ENCODE data around the gene RBL2. TPM values are rescaled to one million over a fixed set of nuclear protein-coding genes. Genes with fewer than 3 reads are reported as not detected.

Gene RBL2
- total and polyA plus RNA-seq, 4 experiments from 2014 or later, result 254 to 364 (median 332) TPM

GRCh38 chr16:53465606-53466280, 31.5 kb downstream of the RBL2 start:
- H3K4me1 ChIP-seq (ENCODE audit: insufficient read depth, low read length), result peaks cover 57% of the 10 kb centered on the region
- ChIA-PET CTCF (ENCODE audit: partially characterized antibody) (no interaction called here), POLR2A (ENCODE audit: partially characterized antibody) (interaction anchor here (1.0 to 3.8 kb wide), 7 partner anchors 9 to 38 kb away, joined by 3 to 23 read pairs (median 4); partner anchors contain the start of genes AKTIP and RBL2)
- Mint-ChIP-seq H3K9me3 (no peaks in the 10 kb centered on the region), H3K27ac (peak overlapping the region in 6 of 7 donors; percentile 75 to 82 (median 80)), H3K36me3 (peaks cover 66 to 67% of the 10 kb centered on the region in 2 donors), H3K27me3 (no peaks in the 10 kb centered on the region), H3K4me1 (peaks cover 27 to 62% (median 36%) of the 10 kb centered on the region in 4 donors), H3K4me3 (peak overlapping the region in 6 of 8 donors; percentile 8 to 74 (median 30))
- intact Hi-C loops (cut with micrococcal nuclease), result no loop called here
- peaks cover 64% of the 10 kb centered on the region for H3K36me3 ChIP-seq (ENCODE audit: insufficient read depth, low read length)
- DNase-seq, result no peak
- H3K4me3 ChIP-seq (ENCODE audit: low read length in 2 of 2), result no peak overlapping the region
- H3K27me3 ChIP-seq (ENCODE audit: insufficient read depth, low read length), result no peaks in the 10 kb centered on the region
- no peak overlapping the region for H3K27ac ChIP-seq (ENCODE audit: low read depth, low read length)
- no peaks in the 10 kb centered on the region for H3K9me3 ChIP-seq (ENCODE audit: control insufficient read depth in 1 of 2, low read length in 2 of 2)

GRCh38 chr16:53476867-53477266, 42.6 kb downstream of the RBL2 start:
- H3K36me3 Mint-ChIP-seq, result peaks cover 84 to 89% of the 10 kb centered on the region in 2 donors
- peak in 1 of 5 donors; percentile 9 for DNase-seq
- Histone ChIP-seq H3K27ac (ENCODE audit: low read depth, low read length) (no peak overlapping the region), H3K4me1 (ENCODE audit: insufficient read depth, low read length) (peaks cover 31% of the 10 kb centered on the region), H3K4me3 (ENCODE audit: low read length in 2 of 2) (no peak overlapping the region), H3K27me3 (ENCODE audit: insufficient read depth, low read length) (no peaks in the 10 kb centered on the region), H3K36me3 (ENCODE audit: insufficient read depth, low read length) (peaks cover 47% of the 10 kb centered on the region), H3K9me3 (ENCODE audit: control insufficient read depth in 1 of 2, low read length in 2 of 2) (no peaks in the 10 kb centered on the region)
- no peaks in the 10 kb centered on the region for H3K27me3 Mint-ChIP-seq
- intact Hi-C loops (cut with micrococcal nuclease), result no loop called here
- ChIA-PET POLR2A (ENCODE audit: partially characterized antibody) (interaction anchor here (1.5 to 2.1 kb wide), 5 partner anchors 10 to 42 kb away, joined by 3 to 10 read pairs (median 5); partner anchors contain the start of genes AKTIP and RBL2), CTCF (ENCODE audit: partially characterized antibody) (no interaction called here)
- peak overlapping the region in 6 of 8 donors; percentile 1 to 70 (median 38) for H3K4me3 Mint-ChIP-seq
- peak overlapping the region in 6 of 7 donors; percentile 1 to 83 (median 54) for H3K27ac Mint-ChIP-seq
- peaks cover 30 to 66% (median 48%) of the 10 kb centered on the region in 4 donors for H3K4me1 Mint-ChIP-seq
- H3K9me3 Mint-ChIP-seq, result peaks cover 0 to 3% (median 0%) of the 10 kb centered on the region in 8 donors

- Mint-ChIP-seq H3K4me3 (no peak overlapping the region), H3K9me3 (peaks cover 0 to 12% (median 2%) of the 10 kb centered on the region in 8 donors), H3K27me3 (no peaks in the 10 kb centered on the region), H3K27ac (peak overlapping the region in 4 of 7 donors; percentile 53 to 83 (median 67)), H3K4me1 (peaks cover 28 to 55% (median 40%) of the 10 kb centered on the region in 4 donors), H3K36me3 (peaks cover 81 to 89% of the 10 kb centered on the region in 2 donors)
- DNase-seq, result no peak
- Histone ChIP-seq H3K4me1 (ENCODE audit: insufficient read depth, low read length) (peaks cover 31% of the 10 kb centered on the region), H3K36me3 (ENCODE audit: insufficient read depth, low read length) (peaks cover 64% of the 10 kb centered on the region), H3K4me3 (ENCODE audit: low read length in 2 of 2) (no peak overlapping the region), H3K27ac (ENCODE audit: low read depth, low read length) (no peak overlapping the region), H3K27me3 (ENCODE audit: insufficient read depth, low read length) (no peaks in the 10 kb centered on the region), H3K9me3 (ENCODE audit: control insufficient read depth in 1 of 2, low read length in 2 of 2) (no peaks in the 10 kb centered on the region)
- intact Hi-C loops (cut with micrococcal nuclease), result no loop called here
- POLR2A ChIA-PET (ENCODE audit: partially characterized antibody), result interaction anchor here (0.8 to 3.1 kb wide), 4 partner anchors 21 to 43 kb away, joined by 3 to 19 read pairs (median 9); partner anchors contain the start of genes AKTIP and RBL2
- CTCF ChIA-PET (ENCODE audit: partially characterized antibody), result no interaction called here
Measured at GRCh38 chr16:53478965-53479364, 44.7 kb downstream of the RBL2 start.

GRCh38 chr16:53480394-53480793, 46.1 kb downstream of the RBL2 start:
- Histone ChIP-seq H3K27ac (ENCODE audit: low read depth, low read length) (no peak overlapping the region), H3K4me1 (ENCODE audit: insufficient read depth, low read length) (peaks cover 24% of the 10 kb centered on the region), H3K4me3 (ENCODE audit: low read length in 2 of 2) (no peak overlapping the region), H3K36me3 (ENCODE audit: insufficient read depth, low read length) (peaks cover 75% of the 10 kb centered on the region), H3K9me3 (ENCODE audit: control insufficient read depth in 1 of 2, low read length in 2 of 2) (peaks cover 0 to 1% of the 10 kb centered on the region in 2 donors), H3K27me3 (ENCODE audit: insufficient read depth, low read length) (no peaks in the 10 kb centered on the region)
- ChIA-PET POLR2A (ENCODE audit: partially characterized antibody) (interaction anchor here (1.0 to 3.3 kb wide), 5 partner anchors 13 to 45 kb away, joined by 3 to 19 read pairs (median 13); partner anchors contain the start of genes AKTIP and RBL2), CTCF (ENCODE audit: partially characterized antibody) (interaction anchor here (1.4 to 1.6 kb wide), 2 partner anchors 11 to 15 kb away, joined by 3 to 4 read pairs; no protein-coding TSS in a partner anchor)
- peaks cover 23 to 48% (median 35%) of the 10 kb centered on the region in 4 donors for H3K4me1 Mint-ChIP-seq
- no peak for DNase-seq
- intact Hi-C loops (cut with micrococcal nuclease), result loop anchor here (1.0 kb wide), 1 partner anchor 11 kb away; no protein-coding TSS in a partner anchor
- no peak overlapping the region for H3K4me3 Mint-ChIP-seq
- H3K27ac Mint-ChIP-seq, result peak overlapping the region; percentile 13 to 78 (median 53)
- no peaks in the 10 kb centered on the region for H3K27me3 Mint-ChIP-seq
- H3K9me3 Mint-ChIP-seq, result peaks cover 0 to 26% (median 12%) of the 10 kb centered on the region in 8 donors
- peaks cover 86 to 95% of the 10 kb centered on the region in 2 donors for H3K36me3 Mint-ChIP-seq

- intact Hi-C loops (cut with micrococcal nuclease), result no loop called here
- no peak overlapping the region for H3K27ac ChIP-seq (ENCODE audit: low read depth, low read length)
- peaks cover 12% of the 10 kb centered on the region for H3K4me1 ChIP-seq (ENCODE audit: insufficient read depth, low read length)
- no peak overlapping the region for H3K4me3 Mint-ChIP-seq
- no peaks in the 10 kb centered on the region for H3K27me3 ChIP-seq (ENCODE audit: insufficient read depth, low read length)
- peaks cover 90 to 99% of the 10 kb centered on the region in 2 donors for H3K36me3 Mint-ChIP-seq
- H3K27ac Mint-ChIP-seq, result peak overlapping the region in 5 of 7 donors; percentile 19 to 65 (median 44)
- CTCF ChIA-PET (ENCODE audit: partially characterized antibody), result interaction anchor here (0.7 to 1.4 kb wide), 2 partner anchors 18 to 46 kb away, joined by 3 to 4 read pairs; no protein-coding TSS in a partner anchor
- no peak overlapping the region for H3K4me3 ChIP-seq (ENCODE audit: low read length in 2 of 2)
- POLR2A ChIA-PET (ENCODE audit: partially characterized antibody), result interaction anchor here (0.9 to 3.3 kb wide), 6 partner anchors 16 to 48 kb away, joined by 3 to 16 read pairs (median 8); partner anchors contain the start of genes AKTIP and RBL2
- peaks cover 0 to 43% (median 29%) of the 10 kb centered on the region in 8 donors for H3K9me3 Mint-ChIP-seq
- no peaks in the 10 kb centered on the region for H3K27me3 Mint-ChIP-seq
- H3K36me3 ChIP-seq (ENCODE audit: insufficient read depth, low read length), result peaks cover 86% of the 10 kb centered on the region
- DNase-seq, result no peak
- H3K9me3 ChIP-seq (ENCODE audit: control insufficient read depth in 1 of 2, low read length in 2 of 2), result peaks cover 0 to 9% of the 10 kb centered on the region in 2 donors
- peaks cover 13 to 35% (median 22%) of the 10 kb centered on the region in 4 donors for H3K4me1 Mint-ChIP-seq
Measured at GRCh38 chr16:53482123-53482522, 47.9 kb downstream of the RBL2 start.

GRCh38 chr16:53484542-53484941, 50.3 kb downstream of the RBL2 start:
- Histone ChIP-seq H3K4me3 (ENCODE audit: low read length in 2 of 2) (no peak overlapping the region), H3K36me3 (ENCODE audit: insufficient read depth, low read length) (peaks cover 72% of the 10 kb centered on the region), H3K27ac (ENCODE audit: low read depth, low read length) (no peak overlapping the region), H3K27me3 (ENCODE audit: insufficient read depth, low read length) (no peaks in the 10 kb centered on the region), H3K4me1 (ENCODE audit: insufficient read depth, low read length) (peaks cover 3% of the 10 kb centered on the region), H3K9me3 (ENCODE audit: control insufficient read depth in 1 of 2, low read length in 2 of 2) (peaks cover 0 to 9% of the 10 kb centered on the region in 2 donors)
- CTCF ChIA-PET (ENCODE audit: partially characterized antibody), result interaction anchor here (1.3 to 1.4 kb wide), 2 partner anchors 9 to 15 kb away, joined by 3 read pairs; no protein-coding TSS in a partner anchor
- Mint-ChIP-seq H3K9me3 (peaks cover 0 to 50% (median 30%) of the 10 kb centered on the region in 8 donors), H3K4me3 (no peak overlapping the region), H3K27me3 (no peaks in the 10 kb centered on the region), H3K4me1 (peaks cover 15 to 33% (median 26%) of the 10 kb centered on the region in 4 donors), H3K27ac (peak overlapping the region in 4 of 7 donors; percentile 22 to 60 (median 29)), H3K36me3 (peaks cover 91 to 97% of the 10 kb centered on the region in 2 donors)
- intact Hi-C loops (cut with micrococcal nuclease), result no loop called here
- no peak for DNase-seq
- POLR2A ChIA-PET (ENCODE audit: partially characterized antibody), result interaction anchor here (1.1 to 1.2 kb wide), 3 partner anchors 14 to 50 kb away, joined by 4 to 7 read pairs (median 5); partner anchors contain the start of gene RBL2
